ENCODE results near the gene XAB2. TPM values are rescaled to one million over a fixed set of nuclear protein-coding genes. Genes with fewer than 3 reads are reported as not detected.

XAB2 gene
- total and polyA plus RNA-seq, 8 donors = 16.8 to 71.5 (median 23.8) TPM

DNA sequence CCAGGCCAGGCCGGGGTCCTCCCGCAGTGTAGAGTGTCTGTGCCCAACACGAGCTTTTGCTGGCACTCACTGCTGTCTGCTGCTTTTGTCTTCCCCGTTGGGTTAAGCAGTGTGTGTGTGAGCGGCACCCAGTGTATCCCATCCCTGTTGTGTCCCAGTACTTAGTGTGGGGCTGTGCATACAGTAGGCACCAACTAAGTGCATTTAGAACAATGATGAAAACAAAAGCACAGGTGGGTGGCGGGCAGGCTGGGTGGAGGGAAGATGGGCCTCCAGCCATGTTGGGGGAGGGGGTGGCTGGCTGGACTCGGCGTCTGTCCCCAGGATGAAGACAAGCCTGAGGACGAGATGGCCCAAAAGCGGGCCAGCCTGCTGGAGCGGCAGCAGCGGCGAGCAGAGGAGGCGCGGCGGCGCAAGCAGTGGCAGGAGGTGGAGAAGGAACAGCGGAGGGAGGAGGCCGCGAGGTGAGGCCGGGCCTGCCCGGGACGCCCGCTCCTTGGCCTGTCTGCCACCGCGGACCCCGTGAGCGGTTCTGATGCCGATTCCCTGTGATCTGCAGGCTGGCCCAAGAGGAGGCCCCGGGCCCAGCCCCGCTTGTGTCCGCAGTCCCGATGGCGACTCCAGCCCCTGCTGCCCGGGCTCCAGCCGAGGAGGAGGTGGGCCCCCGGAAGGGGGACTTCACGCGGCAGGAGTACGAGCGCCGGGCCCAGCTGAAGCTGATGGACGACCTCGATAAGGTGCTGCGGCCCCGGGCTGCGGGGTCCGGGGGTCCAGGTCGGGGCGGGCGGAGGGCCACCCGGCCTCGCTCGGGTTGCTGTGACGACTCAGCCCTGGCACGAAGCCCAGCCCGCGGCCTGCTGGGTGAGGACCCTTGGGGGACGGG is 14.2 kb downstream of the XAB2 start:
- FAIRE-seq (no peak), DNase-seq (peak in 2 of 6 donors; percentile 66 to 84), ATAC-seq (no peak)
- TF ChIP-seq, protein P1, sequence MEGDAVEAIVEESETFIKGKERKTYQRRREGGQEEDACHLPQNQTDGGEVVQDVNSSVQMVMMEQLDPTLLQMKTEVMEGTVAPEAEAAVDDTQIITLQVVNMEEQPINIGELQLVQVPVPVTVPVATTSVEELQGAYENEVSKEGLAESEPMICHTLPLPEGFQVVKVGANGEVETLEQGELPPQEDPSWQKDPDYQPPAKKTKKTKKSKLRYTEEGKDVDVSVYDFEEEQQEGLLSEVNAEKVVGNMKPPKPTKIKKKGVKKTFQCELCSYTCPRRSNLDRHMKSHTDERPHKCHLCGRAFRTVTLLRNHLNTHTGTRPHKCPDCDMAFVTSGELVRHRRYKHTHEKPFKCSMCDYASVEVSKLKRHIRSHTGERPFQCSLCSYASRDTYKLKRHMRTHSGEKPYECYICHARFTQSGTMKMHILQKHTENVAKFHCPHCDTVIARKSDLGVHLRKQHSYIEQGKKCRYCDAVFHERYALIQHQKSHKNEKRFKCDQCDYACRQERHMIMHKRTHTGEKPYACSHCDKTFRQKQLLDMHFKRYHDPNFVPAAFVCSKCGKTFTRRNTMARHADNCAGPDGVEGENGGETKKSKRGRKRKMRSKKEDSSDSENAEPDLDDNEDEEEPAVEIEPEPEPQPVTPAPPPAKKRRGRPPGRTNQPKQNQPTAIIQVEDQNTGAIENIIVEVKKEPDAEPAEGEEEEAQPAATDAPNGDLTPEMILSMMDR (IDR thresholded peaks at IDR 0.05) = no peak
- Histone ChIP-seq H3K27me3 (no peaks in the 10 kb centered on the region), H3K36me3 (peaks cover 0 to 35% (median 11%) of the 10 kb centered on the region in 3 donors), H3K27ac (no peak overlapping the region), H3K4me1 (peaks cover 21 to 25% (median 23%) of the 10 kb centered on the region in 3 donors), H3K4me3 (no peak overlapping the region), H3K9me3 (no peaks in the 10 kb centered on the region)
- intact Hi-C loops (cut with DNase I) = no loop called here
- 89 to 90% methylated on average over 50 to 59 of the region's 59 CpGs for WGBS, 2 donors

DNA sequence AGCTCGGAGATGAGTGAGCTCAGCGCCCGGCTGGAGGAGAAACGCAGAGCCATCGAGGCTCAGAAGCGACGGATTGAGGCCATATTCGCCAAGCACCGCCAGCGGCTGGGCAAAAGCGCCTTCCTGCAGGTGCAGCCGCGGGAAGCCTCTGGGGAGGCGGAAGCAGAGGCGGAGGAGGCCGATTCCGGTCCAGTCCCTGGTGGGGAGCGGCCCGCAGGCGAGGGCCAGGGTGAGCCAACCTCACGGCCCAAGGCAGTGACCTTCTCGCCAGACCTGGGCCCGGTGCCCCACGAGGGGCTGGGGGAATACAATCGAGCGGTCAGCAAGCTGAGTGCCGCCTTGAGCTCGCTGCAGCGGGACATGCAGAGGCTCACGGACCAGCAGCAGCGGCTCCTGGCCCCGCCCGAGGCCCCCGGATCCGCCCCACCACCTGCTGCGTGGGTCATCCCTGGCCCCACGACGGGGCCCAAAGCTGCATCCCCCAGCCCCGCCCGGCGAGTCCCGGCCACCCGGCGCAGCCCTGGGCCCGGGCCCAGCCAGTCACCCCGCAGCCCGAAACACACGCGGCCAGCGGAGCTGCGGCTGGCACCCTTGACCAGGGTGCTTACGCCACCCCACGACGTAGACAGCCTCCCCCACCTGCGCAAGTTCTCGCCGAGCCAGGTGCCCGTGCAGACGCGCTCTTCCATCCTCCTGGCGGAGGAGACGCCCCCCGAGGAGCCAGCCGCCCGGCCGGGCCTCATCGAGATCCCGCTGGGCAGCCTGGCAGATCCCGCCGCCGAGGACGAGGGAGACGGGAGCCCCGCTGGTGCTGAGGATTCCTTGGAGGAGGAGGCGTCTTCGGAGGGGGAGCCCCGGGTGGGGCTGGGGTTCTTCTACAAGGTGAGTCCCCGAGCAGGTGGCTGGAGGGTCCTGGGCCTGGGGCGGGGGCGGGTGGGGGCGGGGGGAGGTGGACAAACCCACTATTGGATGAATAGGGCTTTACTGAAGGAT is 16.8 kb downstream of the XAB2 start:
- intact Hi-C loops (cut with DNase I) = no loop called here
- TF ChIP-seq, protein P1 (IDR thresholded peaks at IDR 0.05) = no peak
- Histone ChIP-seq H3K4me1 (peaks cover 0 to 2% (median under 1%) of the 10 kb centered on the region in 3 donors), H3K27ac (no peak overlapping the region), H3K9me3 (no peaks in the 10 kb centered on the region), H3K27me3 (no peaks in the 10 kb centered on the region), H3K4me3 (no peak overlapping the region), H3K36me3 (peaks cover 0 to 44% (median 7%) of the 10 kb centered on the region in 3 donors)
- ATAC-seq (no peak), DNase-seq (peak in 2 of 6 donors; percentile 12 to 77), FAIRE-seq (no peak)
- WGBS, 2 donors = 93% methylated on average over 76 to 81 of the region's 81 CpGs

DNA sequence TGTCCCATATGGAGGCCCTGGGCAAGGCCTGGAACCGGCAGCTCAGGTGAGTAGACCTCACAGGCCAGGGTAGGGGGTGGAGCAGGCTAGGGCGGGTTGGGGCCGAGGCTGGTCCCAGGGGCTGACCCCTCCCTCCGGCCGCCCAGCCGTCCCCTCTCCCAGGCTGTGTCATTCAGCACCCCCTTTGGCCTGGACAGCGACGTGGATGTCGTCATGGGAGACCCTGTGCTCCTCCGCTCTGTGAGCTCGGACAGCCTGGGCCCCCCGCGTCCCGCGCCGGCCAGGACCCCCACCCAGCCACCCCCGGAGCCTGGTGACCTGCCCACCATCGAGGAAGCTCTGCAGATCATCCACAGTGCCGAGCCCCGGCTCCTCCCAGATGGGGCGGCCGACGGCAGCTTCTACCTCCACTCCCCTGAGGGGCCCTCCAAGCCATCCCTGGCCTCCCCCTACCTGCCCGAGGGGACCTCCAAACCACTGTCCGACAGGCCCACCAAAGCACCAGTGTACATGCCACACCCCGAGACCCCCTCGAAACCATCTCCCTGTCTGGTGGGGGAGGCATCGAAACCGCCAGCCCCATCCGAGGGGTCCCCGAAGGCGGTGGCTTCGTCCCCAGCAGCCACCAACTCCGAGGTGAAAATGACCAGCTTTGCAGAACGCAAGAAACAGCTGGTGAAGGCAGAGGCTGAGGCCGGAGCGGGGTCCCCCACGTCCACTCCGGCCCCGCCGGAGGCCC is 17.6 kb downstream of the XAB2 start:
- Histone ChIP-seq H3K27ac (no peak overlapping the region), H3K36me3 (peaks cover 0 to 39% (median 0%) of the 10 kb centered on the region in 3 donors), H3K9me3 (no peaks in the 10 kb centered on the region), H3K27me3 (no peaks in the 10 kb centered on the region), H3K4me1 (no peaks in the 10 kb centered on the region), H3K4me3 (no peak overlapping the region)
- ATAC-seq (peak in 2 of 4 donors; percentile 4 to 17), FAIRE-seq (no peak), DNase-seq (peak in 2 of 6 donors; percentile 12 to 79)
- intact Hi-C loops (cut with DNase I) = no loop called here
- 92% methylated on average over 41 of the region's 41 CpGs for WGBS, 2 donors
- TF ChIP-seq, protein P1 (IDR thresholded peaks at IDR 0.05) = no peak

DNA sequence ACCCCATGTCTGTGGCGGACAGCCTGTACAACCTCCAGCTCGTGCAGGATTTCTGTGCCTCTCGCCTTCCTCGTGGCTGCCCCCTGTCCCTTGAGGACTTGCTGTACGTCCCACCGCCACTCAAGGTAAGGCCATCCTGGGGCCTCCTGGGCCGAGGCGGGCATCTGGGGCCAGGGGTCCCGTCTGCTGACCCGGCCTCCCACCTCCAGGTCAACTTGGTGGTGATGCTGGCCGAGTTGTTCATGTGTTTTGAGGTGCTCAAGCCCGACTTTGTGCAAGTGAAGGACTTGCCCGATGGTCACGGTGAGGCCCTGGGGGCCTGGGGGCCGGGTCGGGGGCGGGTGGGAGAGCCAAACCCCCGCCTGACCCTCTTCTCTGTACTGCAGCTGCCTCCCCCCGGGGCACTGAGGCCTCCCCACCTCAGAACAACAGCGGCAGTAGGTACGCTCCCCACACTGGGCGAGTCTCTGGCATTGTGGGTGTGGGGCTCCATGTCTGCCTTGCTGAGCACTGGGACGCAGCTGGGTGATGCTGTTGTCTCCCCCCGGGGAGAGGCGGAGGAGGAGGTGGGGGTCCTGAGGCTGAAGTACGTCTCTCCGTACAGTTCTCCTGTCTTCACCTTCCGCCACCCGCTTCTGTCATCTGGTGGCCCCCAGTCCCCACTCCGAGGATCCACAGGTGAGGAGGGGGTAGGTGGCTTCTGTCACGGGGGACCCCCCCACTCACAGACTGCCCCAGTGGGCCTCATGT is 18.7 kb downstream of the XAB2 start:
- TF ChIP-seq, protein P1 (IDR thresholded peaks at IDR 0.05) = no peak
- H3K4me1 ChIP-seq = no peaks in the 10 kb centered on the region
- WGBS, 2 donors = 90 to 93% methylated on average over 29 to 31 of the region's 31 CpGs
- H3K9me3 ChIP-seq = no peaks in the 10 kb centered on the region
- H3K36me3 ChIP-seq = peaks cover 0 to 43% (median 0%) of the 10 kb centered on the region in 3 donors
- ATAC-seq (no peak), FAIRE-seq (no peak), DNase-seq (peak in 1 of 6 donors; percentile 67)
- no peak overlapping the region for H3K4me3 ChIP-seq
- intact Hi-C loops (cut with DNase I) = no loop called here
- no peak overlapping the region for H3K27ac ChIP-seq
- H3K27me3 ChIP-seq = no peaks in the 10 kb centered on the region
